Prostate gland (tissue), 2 donors: ENCODE data around the gene CARD9.

Source experiments
- CTCF ChIP-seq, 4 experiments: fragments of 200-600 bp in 2 of 4; fragments of 450-650 bp in 2 of 4; sonication (generic) in 2 of 4; IDR thresholded peaks; 1 replicate in 3 of 4; 2 replicates in 1 of 4; pipeline ENCODE4 v1.5.1; 2016 to 2019; ENCODE audit warnings: antibody characterized with exemption in 4 of 4, mild to moderate bottlenecking in 2 of 4, moderate library complexity in 2 of 4
- POLR2A ChIP-seq: fragments of 450-650 bp; IDR thresholded peaks from one replicate; pipeline ENCODE4 v1.6.1; 2016; ENCODE audit warnings: antibody characterized with exemption, mild to moderate bottlenecking
- POLR2AphosphoS5 ChIP-seq: sonication (generic); formaldehyde crosslinking; IDR thresholded peaks from one replicate; pipeline ENCODE4 v1.6.1; 2017; ENCODE audit warnings: antibody characterized with exemption

GRCh38 chr9:136396219-136396515 is 22.7 kb upstream of the CARD9 start:
- TF ChIP-seq CTCF (IDR thresholded peaks at IDR 0.05) (no peak), POLR2A (no peak), POLR2AphosphoS5 (no peak)
